ENCODE data around the gene MROH2B.

Gene MROH2B

DNA sequence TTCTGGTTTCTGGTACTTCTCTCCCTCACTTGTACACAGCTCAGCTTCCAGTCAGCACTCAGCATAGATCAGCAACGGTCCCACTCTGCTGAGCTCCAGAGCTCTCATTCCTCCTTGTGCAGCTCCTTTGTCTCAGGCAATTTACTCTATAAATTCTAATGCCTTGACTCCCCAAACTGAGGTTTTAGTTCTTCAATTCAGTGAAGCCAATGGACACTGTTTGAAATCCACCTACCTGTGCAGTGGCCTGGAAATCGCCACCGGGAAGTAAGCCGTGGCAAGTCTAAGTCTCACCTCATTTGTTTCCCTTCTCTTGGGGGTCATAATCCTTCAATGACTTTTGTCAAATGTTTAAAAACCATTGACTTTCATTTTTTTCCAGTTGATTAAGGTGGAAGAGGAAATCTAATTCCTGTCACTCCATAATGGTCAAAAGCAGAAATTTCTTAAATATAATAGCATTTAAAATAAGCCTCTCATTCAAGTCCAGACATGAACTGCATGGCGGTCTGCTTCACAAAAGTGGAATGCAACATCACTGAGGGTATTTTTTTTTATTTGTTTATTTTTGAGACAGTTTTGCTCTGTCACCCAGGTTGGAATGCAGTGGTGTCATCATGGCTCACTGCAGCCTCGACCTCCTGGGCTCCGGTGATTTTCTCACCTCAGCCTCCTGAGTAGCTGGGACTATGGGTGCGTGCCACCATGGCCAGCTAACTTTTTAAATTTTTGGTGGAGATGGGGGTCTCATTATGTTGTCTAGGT is 82.2 kb downstream of the MROH2B start:
- no peaks in the 10 kb centered on the region for H3K36me3 ChIP-seq (ENCODE audit: insufficient read depth, low read length)
- H3K4me3 ChIP-seq, result no peak overlapping the region
- no peak for DNase-seq (ENCODE audit: low read depth, low spot score)
- H3K9me3 ChIP-seq (ENCODE audit: low read depth, low read length), result no peaks in the 10 kb centered on the region
- no peak overlapping the region for H3K9ac ChIP-seq (ENCODE audit: insufficient read length)
- TF ChIP-seq POLR2AphosphoS5 (IDR thresholded peaks at IDR 0.05; ENCODE audit: borderline replicate concordance, low read depth, low read length), result no peak
- TF ChIP-seq EZH2 (IDR thresholded peaks at IDR 0.05), result no peak
- no peak for TF ChIP-seq FOXP2 (optimal IDR thresholded peaks at IDR 0.05; ENCODE audit: control extremely low read depth, extremely low read length, insufficient read depth)
- H3K27ac ChIP-seq, result no peak overlapping the region

DNA sequence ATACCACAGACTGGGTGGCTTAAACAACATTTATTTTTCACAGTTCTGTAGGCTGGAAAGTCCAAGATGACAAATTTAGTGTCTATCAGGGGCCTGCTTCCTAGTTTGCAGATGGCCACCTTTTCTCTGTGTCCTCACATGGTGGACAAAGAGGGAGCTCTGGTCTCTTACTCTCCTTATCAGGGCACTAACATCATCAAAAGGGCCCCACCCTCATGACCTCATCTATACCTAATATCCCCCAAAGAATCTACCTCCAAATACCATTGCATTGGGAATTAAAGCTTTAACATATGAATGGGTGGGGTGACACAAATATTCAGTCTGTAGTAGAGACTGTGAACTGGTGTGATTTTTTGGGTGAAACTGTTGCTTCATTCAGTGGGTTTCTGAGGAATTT is 83.8 kb downstream of the MROH2B start:
- H3K9me3 ChIP-seq (ENCODE audit: low read depth, low read length), result no peaks in the 10 kb centered on the region
- no peak overlapping the region for H3K27ac ChIP-seq
- H3K36me3 ChIP-seq (ENCODE audit: insufficient read depth, low read length), result no peaks in the 10 kb centered on the region
- TF ChIP-seq POLR2AphosphoS5 (IDR thresholded peaks at IDR 0.05; ENCODE audit: borderline replicate concordance, low read depth, low read length), result no peak
- no peak for TF ChIP-seq FOXP2 (optimal IDR thresholded peaks at IDR 0.05; ENCODE audit: control extremely low read depth, extremely low read length, insufficient read depth)
- TF ChIP-seq EZH2 (IDR thresholded peaks at IDR 0.05), result no peak
- H3K4me3 ChIP-seq, result no peak overlapping the region
- no peak overlapping the region for H3K9ac ChIP-seq (ENCODE audit: insufficient read length)
- no peak for DNase-seq (ENCODE audit: low read depth, low spot score)

DNA sequence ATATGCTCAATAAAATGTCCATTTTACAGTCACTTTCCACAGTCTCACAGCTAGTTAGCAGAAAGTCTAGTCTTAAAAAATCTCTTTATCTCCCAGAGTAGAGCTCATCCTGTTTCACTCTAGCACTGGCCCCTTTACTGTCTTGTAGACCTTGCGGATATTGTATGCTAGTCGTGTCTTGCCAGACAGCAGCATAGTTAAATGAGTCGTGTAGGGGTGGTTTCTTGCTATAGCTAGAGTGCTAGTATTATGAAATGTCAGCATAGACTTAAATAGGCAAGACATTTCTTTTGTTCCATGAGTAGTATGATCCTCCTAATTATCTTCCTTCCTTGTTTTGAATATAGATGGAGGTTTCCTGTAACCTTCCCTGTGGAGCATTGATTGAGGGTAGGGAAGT is 84.5 kb downstream of the MROH2B start:
- H3K4me3 ChIP-seq, result no peak overlapping the region
- H3K36me3 ChIP-seq (ENCODE audit: insufficient read depth, low read length), result peaks cover 2% of the 10 kb centered on the region
- no peak for DNase-seq (ENCODE audit: low read depth, low spot score)
- no peak overlapping the region for H3K9ac ChIP-seq (ENCODE audit: insufficient read length)
- TF ChIP-seq POLR2AphosphoS5 (IDR thresholded peaks at IDR 0.05; ENCODE audit: borderline replicate concordance, low read depth, low read length) (no peak), FOXP2 (optimal IDR thresholded peaks at IDR 0.05; ENCODE audit: control extremely low read depth, extremely low read length, insufficient read depth) (no peak), EZH2 (IDR thresholded peaks at IDR 0.05) (no peak)
- H3K27ac ChIP-seq, result no peak overlapping the region
- no peaks in the 10 kb centered on the region for H3K9me3 ChIP-seq (ENCODE audit: low read depth, low read length)

DNA sequence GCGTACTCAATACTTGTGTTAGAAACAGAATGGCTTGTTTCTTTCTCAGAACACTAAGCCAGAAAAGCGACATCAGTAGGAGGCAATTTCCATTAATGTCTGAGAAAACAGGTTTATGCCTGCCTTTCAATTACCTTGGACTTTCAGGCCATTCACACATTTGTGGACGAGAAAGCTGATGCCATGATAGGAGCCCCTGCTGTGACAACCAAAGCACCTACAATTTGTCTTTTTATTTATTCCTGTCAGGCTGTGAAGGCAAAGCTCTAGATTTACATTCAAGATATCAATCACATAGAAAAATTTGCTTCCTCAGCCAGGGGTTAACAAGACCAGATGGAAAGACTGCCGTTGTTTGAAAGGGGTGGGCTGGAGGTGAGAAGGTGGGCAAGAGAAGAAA is 85.6 kb downstream of the MROH2B start:
- TF ChIP-seq EZH2 (IDR thresholded peaks at IDR 0.05) (no peak), POLR2AphosphoS5 (IDR thresholded peaks at IDR 0.05; ENCODE audit: borderline replicate concordance, low read depth, low read length) (no peak), FOXP2 (optimal IDR thresholded peaks at IDR 0.05; ENCODE audit: control extremely low read depth, extremely low read length, insufficient read depth) (no peak)

DNA sequence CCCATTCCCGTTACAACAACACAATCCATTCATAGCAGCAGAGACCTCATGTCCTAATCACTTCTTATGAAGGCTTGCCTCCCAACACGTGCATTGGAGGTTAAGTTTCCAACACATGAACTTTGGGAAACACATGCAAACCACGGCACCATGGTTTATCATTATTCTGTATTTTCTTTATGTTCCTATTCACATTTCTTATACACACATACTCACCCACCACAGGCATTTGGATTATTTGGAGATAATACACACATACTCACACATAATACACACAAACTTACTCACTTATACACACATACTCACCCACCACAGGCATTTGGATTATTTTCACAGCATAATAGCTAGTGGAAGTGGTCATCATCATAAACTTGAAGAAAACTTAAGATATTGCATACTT is 86.3 kb downstream of the MROH2B start:
- no peak overlapping the region for H3K27ac ChIP-seq
- H3K4me3 ChIP-seq, result no peak overlapping the region
- TF ChIP-seq EZH2 (IDR thresholded peaks at IDR 0.05) (no peak), FOXP2 (optimal IDR thresholded peaks at IDR 0.05; ENCODE audit: control extremely low read depth, extremely low read length, insufficient read depth) (no peak), POLR2AphosphoS5 (IDR thresholded peaks at IDR 0.05; ENCODE audit: borderline replicate concordance, low read depth, low read length) (no peak)
- no peaks in the 10 kb centered on the region for H3K9me3 ChIP-seq (ENCODE audit: low read depth, low read length)
- H3K36me3 ChIP-seq (ENCODE audit: insufficient read depth, low read length), result peaks cover 12% of the 10 kb centered on the region
- DNase-seq (ENCODE audit: low read depth, low spot score), result no peak
- no peak overlapping the region for H3K9ac ChIP-seq (ENCODE audit: insufficient read length)

More for the DNA sequence above, 85.6 kb downstream of the MROH2B start:
- DNase-seq (ENCODE audit: low read depth, low spot score), result no peak
- Histone ChIP-seq H3K36me3 (ENCODE audit: insufficient read depth, low read length) (peaks cover 10% of the 10 kb centered on the region), H3K9ac (ENCODE audit: insufficient read length) (no peak overlapping the region), H3K4me3 (no peak overlapping the region), H3K27ac (no peak overlapping the region), H3K9me3 (ENCODE audit: low read depth, low read length) (no peaks in the 10 kb centered on the region)

DNA sequence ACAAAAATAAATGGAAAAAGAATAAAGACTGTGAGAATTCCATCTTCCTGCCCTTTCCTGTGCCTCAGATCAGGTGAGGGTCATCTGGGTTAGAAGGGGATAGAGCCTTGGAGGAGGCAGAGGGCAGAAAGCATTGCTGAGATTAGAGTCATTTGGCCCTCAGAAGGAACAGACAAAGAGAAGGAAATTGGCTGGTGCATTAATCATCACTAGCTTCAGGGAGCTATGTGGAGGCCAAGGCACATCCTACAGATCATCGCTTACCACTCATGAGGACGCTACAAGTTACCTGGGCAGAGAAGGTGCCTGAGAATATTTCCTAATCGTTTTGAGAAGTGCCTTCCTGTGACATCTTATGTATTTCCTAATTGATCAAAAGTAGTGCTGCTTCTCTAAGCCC is 87.4 kb downstream of the MROH2B start:
- TF ChIP-seq FOXP2 (optimal IDR thresholded peaks at IDR 0.05; ENCODE audit: control extremely low read depth, extremely low read length, insufficient read depth), result no peak
- no peak for TF ChIP-seq POLR2AphosphoS5 (IDR thresholded peaks at IDR 0.05; ENCODE audit: borderline replicate concordance, low read depth, low read length)
- no peak for TF ChIP-seq EZH2 (IDR thresholded peaks at IDR 0.05)

DNA sequence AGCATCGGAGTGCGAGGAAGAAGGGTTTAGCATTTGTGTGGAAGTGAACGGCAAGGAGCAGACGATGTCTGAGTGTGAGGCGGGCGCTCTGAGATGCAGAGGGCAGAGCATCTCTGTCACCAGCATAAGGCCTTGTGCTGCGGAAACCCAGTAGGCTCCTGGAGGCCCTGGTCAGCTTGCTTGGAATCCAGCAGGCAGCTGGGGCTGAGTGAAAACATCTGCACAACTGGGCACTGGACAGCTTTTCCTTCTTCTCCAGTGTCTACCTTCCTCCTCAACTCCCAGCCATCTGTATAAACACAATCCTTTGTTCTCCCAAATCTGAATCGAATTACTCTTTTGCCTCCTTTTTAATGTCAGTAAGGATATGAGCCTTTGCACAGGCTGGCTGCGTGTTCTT is 89.7 kb downstream of the MROH2B start:
- no peak overlapping the region for H3K27ac ChIP-seq
- no peak overlapping the region for H3K9ac ChIP-seq (ENCODE audit: insufficient read length)
- no peak for TF ChIP-seq EZH2 (IDR thresholded peaks at IDR 0.05)
- no peak for TF ChIP-seq POLR2AphosphoS5 (IDR thresholded peaks at IDR 0.05; ENCODE audit: borderline replicate concordance, low read depth, low read length)
- no peak for TF ChIP-seq FOXP2 (optimal IDR thresholded peaks at IDR 0.05; ENCODE audit: control extremely low read depth, extremely low read length, insufficient read depth)
- H3K9me3 ChIP-seq (ENCODE audit: low read depth, low read length), result no peaks in the 10 kb centered on the region
- no peak for DNase-seq (ENCODE audit: low read depth, low spot score)
- no peak overlapping the region for H3K4me3 ChIP-seq
- peaks cover 29% of the 10 kb centered on the region for H3K36me3 ChIP-seq (ENCODE audit: insufficient read depth, low read length)

More for the DNA sequence above, 87.4 kb downstream of the MROH2B start:
- no peak for DNase-seq (ENCODE audit: low read depth, low spot score)
- Histone ChIP-seq H3K36me3 (ENCODE audit: insufficient read depth, low read length) (peaks cover 19% of the 10 kb centered on the region), H3K27ac (no peak overlapping the region), H3K9me3 (ENCODE audit: low read depth, low read length) (no peaks in the 10 kb centered on the region), H3K9ac (ENCODE audit: insufficient read length) (no peak overlapping the region), H3K4me3 (no peak overlapping the region)

DNA sequence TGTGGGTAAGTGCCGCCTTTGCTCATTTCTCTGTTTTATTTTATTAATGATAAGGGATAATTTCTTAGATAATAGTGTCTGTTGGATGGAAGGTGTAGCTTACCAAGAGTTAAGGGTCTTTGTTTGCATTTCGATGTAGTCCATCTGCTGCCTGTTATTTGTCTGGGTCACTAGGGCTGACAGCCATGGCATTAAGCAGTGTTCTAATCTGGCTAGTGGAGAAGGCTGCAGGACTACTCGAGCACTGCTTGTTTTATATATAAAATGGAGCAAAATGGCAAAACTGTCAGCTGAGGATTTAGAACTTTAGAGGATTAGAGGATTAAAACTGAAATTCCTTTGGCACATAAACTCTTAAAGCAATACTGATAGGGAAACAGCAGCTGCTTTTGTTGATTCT is 94.3 kb downstream of the MROH2B start:
- no peak overlapping the region for H3K27ac ChIP-seq
- H3K9me3 ChIP-seq (ENCODE audit: low read depth, low read length), result no peaks in the 10 kb centered on the region
- TF ChIP-seq FOXP2 (optimal IDR thresholded peaks at IDR 0.05; ENCODE audit: control extremely low read depth, extremely low read length, insufficient read depth), result no peak
- no peak for DNase-seq (ENCODE audit: low read depth, low spot score)
- no peak overlapping the region for H3K9ac ChIP-seq (ENCODE audit: insufficient read length)
- peaks cover 29% of the 10 kb centered on the region for H3K36me3 ChIP-seq (ENCODE audit: insufficient read depth, low read length)
- no peak overlapping the region for H3K4me3 ChIP-seq

DNA sequence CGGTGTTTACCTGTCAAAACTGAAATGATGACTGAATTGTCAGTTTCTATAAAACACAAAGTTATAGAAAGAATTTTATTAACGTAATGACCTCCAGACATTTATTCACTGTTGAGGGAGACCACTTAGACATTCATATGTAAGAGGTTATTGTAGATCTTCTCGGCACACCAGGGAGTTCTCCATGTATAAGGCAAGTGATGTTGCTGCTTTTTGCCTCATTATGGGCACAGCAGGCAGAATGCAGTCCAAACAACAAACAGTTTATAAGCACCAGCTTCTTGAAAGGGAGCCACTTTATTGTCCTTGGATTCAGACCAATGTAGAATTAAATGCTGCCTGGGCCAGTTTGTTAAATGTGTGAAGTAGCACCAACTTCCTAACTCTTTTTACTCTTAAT is 95.1 kb downstream of the MROH2B start:
- Histone ChIP-seq H3K9me3 (ENCODE audit: low read depth, low read length) (no peaks in the 10 kb centered on the region), H3K4me3 (no peak overlapping the region), H3K9ac (ENCODE audit: insufficient read length) (no peak overlapping the region), H3K36me3 (ENCODE audit: insufficient read depth, low read length) (peaks cover 22% of the 10 kb centered on the region; the same call in 1 of the 2 replicates), H3K27ac (no peak overlapping the region)
- no peak for DNase-seq (ENCODE audit: low read depth, low spot score)
- TF ChIP-seq POLR2AphosphoS5 (IDR thresholded peaks at IDR 0.05; ENCODE audit: borderline replicate concordance, low read depth, low read length), result no peak
- TF ChIP-seq FOXP2 (optimal IDR thresholded peaks at IDR 0.05; ENCODE audit: control extremely low read depth, extremely low read length, insufficient read depth), result no peak
- no peak for TF ChIP-seq EZH2 (IDR thresholded peaks at IDR 0.05)
